Pons (tissue), 1 donor: ENCODE data around the gene MYO5A.
"Not testable (repeated sequence)": the region's sequence is repeated elsewhere in the genome, so short reads cannot be mapped to it uniquely, and the experiment has no call there.

ENCODE experiments used
- DNase-seq: peaks from one replicate; pipeline ENCODE4 v3.0.0-alpha.2; 2016; ENCODE audit warnings: low spot score

MYO5A gene

GRCh38 chr15:52505151-52505550 lies 23.5 kb downstream of the MYO5A start:
- no peak for DNase-seq

GRCh38 chr15:52503788-52504496 lies 24.7 kb downstream of the MYO5A start:
- DNase-seq, result no peak

GRCh38 chr15:52502608-52503007 lies 26.1 kb downstream of the MYO5A start:
- DNase-seq, result no peak

DNA sequence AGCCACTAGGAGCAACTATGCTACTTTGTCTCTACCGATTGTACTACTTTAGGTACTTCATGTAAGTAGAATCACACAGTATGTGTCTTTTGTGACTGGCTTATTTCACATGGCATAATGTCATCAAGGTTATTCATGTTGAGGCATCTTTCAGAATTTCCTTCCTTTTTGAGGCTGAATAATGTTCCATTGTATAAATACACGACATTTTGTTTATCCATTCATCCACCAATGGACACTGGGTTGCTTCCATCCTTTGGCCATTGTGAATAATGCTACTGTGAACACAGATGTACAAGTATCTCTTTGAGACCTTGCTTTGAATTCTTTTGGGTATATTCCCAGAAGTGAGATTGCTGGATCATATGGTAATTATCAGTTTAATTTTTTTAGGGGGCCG lies 29.2 kb downstream of the MYO5A start:
- DNase-seq, result peak; percentile 86

DNA sequence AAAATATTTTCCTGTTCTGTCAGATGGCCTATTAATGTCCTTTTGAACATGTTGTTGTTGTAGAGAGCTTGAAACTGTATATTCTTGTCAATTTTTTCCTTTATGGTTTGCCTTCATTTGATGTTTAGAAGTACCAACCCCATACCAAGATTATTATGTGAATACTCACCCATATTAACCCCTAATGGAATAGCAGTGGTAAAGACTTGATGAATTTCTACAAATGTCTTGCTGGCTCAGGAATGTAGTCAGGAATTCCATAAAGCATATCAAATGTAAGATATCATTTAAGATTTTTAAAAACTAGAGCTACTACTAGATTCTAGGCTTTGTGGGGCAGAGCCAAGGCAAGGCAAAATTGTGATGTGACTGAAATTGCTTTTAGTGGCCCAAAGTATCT lies 30.0 kb downstream of the MYO5A start:
- no peak for DNase-seq

DNA sequence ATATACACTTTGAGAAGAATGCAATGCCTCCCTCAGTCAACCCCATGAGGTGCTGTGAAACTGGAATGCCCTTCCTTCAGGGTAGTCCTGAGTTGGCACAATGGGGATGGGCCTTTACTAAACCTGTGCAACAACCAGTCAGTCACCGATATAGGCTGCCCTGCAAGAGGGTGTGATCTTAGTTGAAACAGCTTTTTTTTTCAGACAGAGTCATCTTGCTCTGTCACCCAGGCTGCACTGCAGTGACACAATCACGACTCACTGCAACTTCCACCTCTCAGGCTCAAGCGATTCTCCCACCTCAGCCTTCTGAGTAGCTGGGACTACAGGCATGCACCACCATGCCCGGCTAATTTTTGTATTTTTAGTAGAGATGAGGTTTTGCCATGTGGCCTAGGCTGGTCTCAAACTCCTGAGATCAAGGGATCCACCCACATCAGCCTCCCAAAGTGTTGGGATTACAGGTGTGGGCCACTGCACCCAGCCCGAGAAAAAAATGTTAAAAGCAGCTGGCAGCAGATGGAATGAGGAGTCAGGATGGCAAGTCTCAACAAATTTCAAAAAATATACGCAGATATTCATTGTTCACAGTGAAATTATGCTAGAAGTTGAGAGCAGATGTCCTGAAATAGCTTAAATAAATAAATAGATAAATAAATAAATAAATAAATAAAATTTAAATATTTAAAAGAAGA lies 31.8 kb downstream of the MYO5A start:
- DNase-seq, result no peak

GRCh38 chr15:52496175-52496574 lies 32.5 kb downstream of the MYO5A start:
- DNase-seq, result no peak

DNA sequence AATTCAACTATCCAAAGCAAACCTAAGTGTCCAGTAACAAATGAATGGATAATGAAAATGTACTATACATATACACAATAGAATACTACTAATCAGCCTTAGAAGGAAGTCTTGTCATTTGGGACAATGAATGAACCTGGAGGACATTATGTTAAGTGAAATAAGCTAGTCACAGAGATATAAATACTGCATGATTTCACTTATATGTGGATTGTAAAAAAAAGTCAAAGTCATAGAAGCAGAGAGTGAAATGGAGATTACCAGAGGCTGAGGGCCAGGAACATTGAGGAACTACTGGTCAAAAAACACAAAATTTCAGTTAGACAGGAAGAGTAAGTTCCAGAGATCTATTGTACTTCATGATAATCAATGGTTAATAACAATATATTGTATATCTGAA lies 33.6 kb downstream of the MYO5A start:
- no peak for DNase-seq

DNA sequence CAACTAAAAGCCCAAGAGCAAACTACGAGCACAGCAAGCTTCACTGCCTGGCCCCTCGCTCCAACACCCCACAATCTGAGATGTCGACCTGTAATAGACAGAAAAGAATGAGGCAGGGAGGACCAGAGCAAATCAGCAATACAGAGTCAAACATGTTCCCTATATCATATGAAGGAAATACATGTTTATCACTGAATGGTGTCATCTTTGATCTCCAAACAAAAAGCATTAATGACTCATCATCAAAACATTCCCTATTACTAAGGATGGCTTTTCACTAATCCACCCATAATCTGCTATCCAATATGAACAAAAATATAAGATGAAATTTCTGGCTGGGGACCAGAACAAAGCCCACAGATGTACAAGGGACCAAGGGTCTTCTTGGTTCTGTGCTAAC lies 34.7 kb downstream of the MYO5A start:
- DNase-seq, result no peak

- no peak for DNase-seq
Measured at GRCh38 chr15:52492132-52492531, 36.5 kb downstream of the MYO5A start.

GRCh38 chr15:52491472-52491871 lies 37.2 kb downstream of the MYO5A start:
- DNase-seq, result no peak

DNA sequence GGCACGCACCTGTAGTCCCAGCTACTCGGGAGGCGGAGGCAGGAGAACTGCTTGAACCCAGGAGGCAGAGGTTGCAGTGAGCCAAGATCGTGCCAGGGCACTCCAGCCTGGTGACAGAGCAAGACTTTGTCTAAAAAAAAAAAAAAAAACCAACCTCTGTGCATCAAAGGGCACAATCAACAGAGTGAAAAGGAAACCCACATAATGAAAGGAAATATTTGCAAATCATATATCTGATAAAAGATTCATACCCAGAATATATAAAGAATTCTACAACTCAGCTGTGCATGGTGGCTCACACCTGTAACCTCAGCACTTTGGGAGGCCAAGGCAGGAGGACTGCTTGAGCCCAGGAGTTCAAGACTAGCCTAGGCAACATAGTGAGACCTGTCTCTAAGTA lies 39.2 kb downstream of the MYO5A start:
- DNase-seq, result not testable (repeated sequence)

DNA sequence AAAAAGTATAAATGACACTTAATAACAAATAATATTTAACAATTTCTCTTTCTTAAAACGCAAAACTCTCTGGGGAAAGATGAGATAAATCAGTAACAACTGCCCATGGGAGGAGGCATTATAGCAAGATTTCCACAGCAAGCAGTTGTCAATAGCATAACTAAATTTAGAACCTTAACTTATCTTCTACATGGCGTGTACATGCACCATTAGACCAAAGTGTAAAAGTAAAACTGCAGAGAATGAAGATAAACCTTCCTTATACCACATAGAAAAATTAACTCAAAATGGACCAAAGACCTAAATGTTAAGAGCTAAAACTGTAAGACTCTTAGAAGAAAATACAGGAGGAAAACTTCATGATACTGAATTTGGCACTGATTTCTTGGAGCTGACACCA lies 39.9 kb downstream of the MYO5A start:
- DNase-seq, result no peak

DNA sequence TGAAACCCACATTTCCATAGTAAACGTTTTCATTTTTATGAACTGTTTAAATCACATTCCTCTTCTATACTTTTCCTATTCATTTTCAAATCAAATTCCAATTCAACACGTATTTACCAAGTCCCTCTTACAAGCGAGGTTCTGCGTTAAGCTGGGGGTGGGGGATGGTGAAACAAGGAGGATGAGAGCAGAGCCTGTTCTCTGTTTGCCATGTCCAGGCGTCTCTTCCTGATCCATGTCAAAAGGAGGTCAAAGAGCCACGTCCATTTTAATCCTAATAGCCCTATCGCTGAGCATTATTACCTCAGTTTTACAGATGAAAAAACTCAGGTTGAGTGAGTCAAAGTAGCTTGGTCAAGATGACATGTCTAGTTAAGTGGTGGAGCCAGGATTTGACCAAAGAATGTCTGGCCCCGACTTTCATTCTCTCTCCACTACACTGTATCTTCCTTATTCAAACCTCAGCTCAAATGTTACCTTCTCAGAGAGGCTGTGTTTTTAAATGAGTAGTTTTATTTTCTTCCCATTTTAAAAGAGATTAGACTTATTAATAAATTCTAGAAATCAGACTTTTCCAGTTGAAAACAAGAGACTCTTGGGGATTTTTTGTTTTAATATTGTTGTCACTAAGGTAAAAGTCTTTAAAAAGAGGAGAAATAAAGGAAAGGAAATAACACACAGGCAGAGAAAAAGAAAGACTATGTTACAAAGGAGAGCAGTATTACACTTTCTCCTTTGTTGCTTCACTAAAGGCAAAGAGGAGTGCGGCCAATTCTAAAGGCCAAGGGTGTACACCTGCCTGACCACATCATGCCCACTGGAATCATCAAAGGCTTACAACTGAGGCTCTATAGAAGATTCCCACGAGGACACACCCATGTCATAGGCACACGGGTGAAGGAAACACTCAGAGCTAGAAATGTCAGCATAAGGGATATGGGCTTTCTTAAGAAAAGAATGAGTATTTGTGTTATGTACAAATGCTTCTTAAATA lies 42.4 kb downstream of the MYO5A start:
- peak; percentile 85 for DNase-seq

GRCh38 chr15:52485290-52485689 lies 43.4 kb downstream of the MYO5A start:
- DNase-seq, result peak; percentile 73

GRCh38 chr15:52483707-52484106 lies 45.0 kb downstream of the MYO5A start:
- DNase-seq, result no peak

DNA sequence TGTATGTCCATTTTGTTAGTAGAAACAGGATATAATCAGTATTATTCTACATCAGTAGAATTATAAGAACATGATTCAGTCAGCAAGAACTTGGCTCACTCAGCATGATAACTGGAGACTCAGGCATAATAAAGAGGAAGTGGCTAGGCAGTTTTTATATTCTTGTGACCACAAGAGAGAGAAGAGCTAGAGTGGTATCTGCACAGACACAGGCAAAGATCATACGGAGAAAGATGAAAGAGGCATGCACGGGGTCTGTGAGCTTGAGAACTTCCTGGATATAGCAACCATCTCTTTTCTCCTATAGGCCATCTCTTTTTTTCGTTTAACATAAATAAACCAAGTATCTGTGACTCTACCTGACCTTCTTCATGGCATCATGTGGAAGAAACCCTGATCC lies 46.8 kb downstream of the MYO5A start:
- peak; percentile 66 for DNase-seq

DNA sequence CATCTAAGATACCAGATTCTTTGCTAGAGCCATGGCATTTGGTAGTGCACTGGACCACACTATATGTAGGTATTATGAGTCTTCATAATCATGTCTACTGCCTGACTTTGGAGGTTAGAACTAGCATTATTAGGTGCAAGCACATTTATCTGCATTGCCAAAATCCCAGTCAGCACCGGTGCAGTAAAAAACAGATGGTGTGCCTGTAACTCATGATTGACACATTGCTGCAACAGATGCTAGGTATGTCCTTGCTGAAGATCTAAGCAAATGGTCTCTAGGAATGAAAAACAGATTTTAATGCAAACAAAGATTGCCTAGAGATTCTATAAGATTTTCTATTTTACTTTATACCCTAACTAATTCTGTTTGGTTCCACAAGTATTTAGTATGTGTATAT lies 47.7 kb downstream of the MYO5A start:
- no peak for DNase-seq

GRCh38 chr15:52466716-52467115 lies 62.0 kb downstream of the MYO5A start:
- DNase-seq, result no peak

GRCh38 chr15:52466134-52466701 lies 62.5 kb downstream of the MYO5A start:
- peak; percentile 65 for DNase-seq

- no peak for DNase-seq
Measured at GRCh38 chr15:52464478-52464877, 64.2 kb downstream of the MYO5A start.

DNA sequence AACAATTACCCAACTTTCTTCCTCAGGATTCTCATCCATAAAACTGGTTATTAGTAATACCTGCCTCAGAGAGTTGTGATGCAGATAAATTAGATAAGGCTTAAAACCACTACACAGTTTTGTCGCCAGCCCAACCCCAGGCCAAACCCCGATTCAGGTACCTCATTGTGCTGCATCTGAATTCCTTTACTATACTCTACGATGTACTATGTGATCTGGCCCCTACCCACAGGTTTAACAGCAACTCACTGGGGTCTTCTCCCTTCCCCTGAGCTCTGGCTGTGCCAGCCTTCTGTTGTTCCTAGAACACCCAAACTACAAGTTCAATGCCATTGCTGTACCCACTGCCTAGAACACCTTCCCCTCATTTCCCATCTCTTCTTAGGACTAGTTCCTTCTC lies 64.6 kb downstream of the MYO5A start:
- DNase-seq, result no peak
